H1 (cell line): ENCODE results near the gene TLR8. TPM values are rescaled to one million over a fixed set of nuclear protein-coding genes. Genes with fewer than 3 reads are reported as not detected.

Experiments
- GTF2F1 ChIP-seq: IDR thresholded peaks from 2 replicates; pipeline ENCODE4 v1.6.1; 2012; ENCODE audit warnings: low read depth, low read length, improper control_type of control experiment, borderline replicate concordance
- HDAC6 ChIP-seq: IDR thresholded peaks from one replicate; pipeline ENCODE4 v1.7.1; 2012; ENCODE audit warnings: low read depth, mild to moderate bottlenecking, inconsistent platforms, low read length, moderate library complexity
- RAD21 ChIP-seq, 2 experiments: IDR thresholded peaks in 1 of 2; conservative IDR thresholded peaks in 1 of 2; 2 replicates each; pipeline ENCODE4 v1.6.1; 2011; ENCODE audit warnings: low read depth in 2 of 2, low read length in 2 of 2, improper control_type of control experiment in 1 of 2, inconsistent platforms in 1 of 2, mild to moderate bottlenecking in 1 of 2, moderate library complexity in 1 of 2
- RFX5 ChIP-seq: IDR thresholded peaks from 2 replicates; pipeline ENCODE4 v1.6.1; 2011; ENCODE audit warnings: low read depth, low read length, improper control_type of control experiment, borderline replicate concordance
- RNF2 ChIP-seq: fragments of 200-900, 300-1000 bp; sonication (generic); IDR thresholded peaks from 2 replicates; pipeline ENCODE4 v1.7.1; 2016; ENCODE audit warnings: borderline replicate concordance, low read depth, mild to moderate bottlenecking, antibody characterized with exemption, low read length; ENCODE audit not compliant: poor library complexity, severe bottlenecking; ENCODE audit errors: missing control alignments
- polyA plus RNA-seq, 7 experiments: library from polyadenylated mRNA; depleted of rRNA in 3 of 7; stranded (reverse) in 5 of 7; unstranded in 2 of 7; fragments of >200 nt in 5 of 7; fragments of 200-250 nt in 2 of 7; gene quantifications; 1 replicate in 5 of 7; 2 replicates in 1 of 7; 4 replicates in 1 of 7; pipeline versions ENCODE4 v1.2.1 to v1.2.3, GENCODE V29; 2011 to 2013; ENCODE audit warnings: missing spikeins in 2 of 7, mixed read lengths in 2 of 7
- total RNA-seq: library from RNA; stranded (reverse); fragmentation: NEBNext Ultra II Directional; extraction: Animal tissue kit (Norgen Biotek cat#: 25700); gene quantifications from 2 replicates; pipeline ENCODE4 v1.2.1, GENCODE V29; 2021

Gene TLR8
- total and polyA plus RNA-seq, 2 of the 8 experiments (the other 6 are each of a cell fraction or from before 2014, with no cell fraction given): not detected

GRCh38 chrX:12912791-12913482, 6.5 kb downstream of the TLR8 start (continued):
- no peak for TF ChIP-seq RNF2
- no peak for TF ChIP-seq GTF2F1
- no peak for TF ChIP-seq RFX5
- peak; percentile 25 to 48; a peak in 3 of 4 replicates for TF ChIP-seq RAD21 (IDR thresholded peaks at IDR 0.05 in 1 of 2, conservative IDR thresholded peaks at IDR 0.05 in 1 of 2; ENCODE audit: low read depth in 2 of 2, low read length in 2 of 2)
- TF ChIP-seq HDAC6: no peak
